HCT116 (cell line): ENCODE results near the gene FADD.

Experiments
- CEBPB ChIP-seq: IDR thresholded peaks from 2 replicates; pipeline ENCODE4 v1.6.1; 2012; ENCODE audit warnings: low read depth
- EZH2 ChIP-seq: fragments of 200-600 bp; sonication (generic); IDR thresholded peaks from 2 replicates; pipeline ENCODE4 v1.6.1; 2017; ENCODE audit warnings: antibody characterized with exemption, mixed run types
- JUND ChIP-seq: IDR thresholded peaks from 2 replicates; pipeline ENCODE4 v1.6.1; 2012
- POLR2A ChIP-seq: IDR thresholded peaks from 2 replicates; pipeline ENCODE4 v1.7.0; 2011; ENCODE audit warnings: borderline replicate concordance; ENCODE audit not compliant: insufficient read depth, insufficient read length; ENCODE audit errors: extremely low read depth
- POLR2AphosphoS5 ChIP-seq: IDR thresholded peaks from 2 replicates; pipeline ENCODE4 v1.6.1; 2011; ENCODE audit warnings: mild to moderate bottlenecking, low read depth, low read length, moderate library complexity
- SIN3A ChIP-seq: IDR thresholded peaks from 2 replicates; pipeline ENCODE4 v1.6.1; 2012; ENCODE audit warnings: low read depth
- SP1 ChIP-seq: IDR thresholded peaks from 2 replicates; pipeline ENCODE4 v1.6.1; 2012; ENCODE audit warnings: low read depth
- SRF ChIP-seq: IDR thresholded peaks from 2 replicates; pipeline ENCODE4 v1.6.1; 2012; ENCODE audit warnings: low read depth
- YY1 ChIP-seq: IDR thresholded peaks from 2 replicates; pipeline ENCODE4 v1.6.1; 2011; ENCODE audit warnings: low read length, low read depth, moderate library complexity, mild to moderate bottlenecking; ENCODE audit not compliant: insufficient replicate concordance; ENCODE audit errors: extremely low read depth
- ZNF274 ChIP-seq: fragments of 200-500 bp; sonication (Bioruptor generic); IDR thresholded peaks from 2 replicates; pipeline ENCODE4 v1.6.1; 2014; ENCODE audit warnings: mild to moderate bottlenecking, low read depth, low read length, inconsistent platforms
- TF ChIP-seq, protein P1 (sequence below), 3 experiments: fragments of 200-600 bp in 1 of 3; sonication (generic) in 1 of 3; IDR thresholded peaks in 2 of 3; conservative IDR thresholded peaks in 1 of 3; 2 replicates each; pipeline ENCODE4 v1.5.1; 2012 to 2017; ENCODE audit warnings: low read depth in 2 of 3, low read length in 2 of 3, antibody characterized with exemption in 1 of 3, borderline replicate concordance in 1 of 3, control low read depth in 1 of 3, mild to moderate bottlenecking in 1 of 3, mixed read lengths in 1 of 3, mixed run types in 1 of 3, moderate library complexity in 1 of 3; ENCODE audit not compliant: insufficient read depth in 1 of 3
- TF ChIP-seq, protein P2 (sequence below): IDR thresholded peaks from 2 replicates; pipeline ENCODE4 v1.6.1; 2012; ENCODE audit warnings: low read depth

GRCh38 chr11:70189622-70190021, 13.5 kb upstream of the FADD start:
- no peak for TF ChIP-seq YY1
- TF ChIP-seq, protein P1, sequence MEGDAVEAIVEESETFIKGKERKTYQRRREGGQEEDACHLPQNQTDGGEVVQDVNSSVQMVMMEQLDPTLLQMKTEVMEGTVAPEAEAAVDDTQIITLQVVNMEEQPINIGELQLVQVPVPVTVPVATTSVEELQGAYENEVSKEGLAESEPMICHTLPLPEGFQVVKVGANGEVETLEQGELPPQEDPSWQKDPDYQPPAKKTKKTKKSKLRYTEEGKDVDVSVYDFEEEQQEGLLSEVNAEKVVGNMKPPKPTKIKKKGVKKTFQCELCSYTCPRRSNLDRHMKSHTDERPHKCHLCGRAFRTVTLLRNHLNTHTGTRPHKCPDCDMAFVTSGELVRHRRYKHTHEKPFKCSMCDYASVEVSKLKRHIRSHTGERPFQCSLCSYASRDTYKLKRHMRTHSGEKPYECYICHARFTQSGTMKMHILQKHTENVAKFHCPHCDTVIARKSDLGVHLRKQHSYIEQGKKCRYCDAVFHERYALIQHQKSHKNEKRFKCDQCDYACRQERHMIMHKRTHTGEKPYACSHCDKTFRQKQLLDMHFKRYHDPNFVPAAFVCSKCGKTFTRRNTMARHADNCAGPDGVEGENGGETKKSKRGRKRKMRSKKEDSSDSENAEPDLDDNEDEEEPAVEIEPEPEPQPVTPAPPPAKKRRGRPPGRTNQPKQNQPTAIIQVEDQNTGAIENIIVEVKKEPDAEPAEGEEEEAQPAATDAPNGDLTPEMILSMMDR (IDR thresholded peaks at IDR 0.05 in 2 of 3, conservative IDR thresholded peaks at IDR 0.05 in 1 of 3; ENCODE audit: borderline replicate concordance in 1 of 3, insufficient read depth in 1 of 3, low read depth in 2 of 3, low read length in 2 of 3), result no peak
- TF ChIP-seq EZH2, result no peak
- no peak for TF ChIP-seq SP1
- no peak for TF ChIP-seq ZNF274
- TF ChIP-seq POLR2A, result no peak
- TF ChIP-seq SRF, result no peak
- TF ChIP-seq CEBPB, result no peak
- TF ChIP-seq SIN3A, result no peak
- TF ChIP-seq POLR2AphosphoS5, result no peak
- TF ChIP-seq JUND, result no peak
- TF ChIP-seq, protein P2, sequence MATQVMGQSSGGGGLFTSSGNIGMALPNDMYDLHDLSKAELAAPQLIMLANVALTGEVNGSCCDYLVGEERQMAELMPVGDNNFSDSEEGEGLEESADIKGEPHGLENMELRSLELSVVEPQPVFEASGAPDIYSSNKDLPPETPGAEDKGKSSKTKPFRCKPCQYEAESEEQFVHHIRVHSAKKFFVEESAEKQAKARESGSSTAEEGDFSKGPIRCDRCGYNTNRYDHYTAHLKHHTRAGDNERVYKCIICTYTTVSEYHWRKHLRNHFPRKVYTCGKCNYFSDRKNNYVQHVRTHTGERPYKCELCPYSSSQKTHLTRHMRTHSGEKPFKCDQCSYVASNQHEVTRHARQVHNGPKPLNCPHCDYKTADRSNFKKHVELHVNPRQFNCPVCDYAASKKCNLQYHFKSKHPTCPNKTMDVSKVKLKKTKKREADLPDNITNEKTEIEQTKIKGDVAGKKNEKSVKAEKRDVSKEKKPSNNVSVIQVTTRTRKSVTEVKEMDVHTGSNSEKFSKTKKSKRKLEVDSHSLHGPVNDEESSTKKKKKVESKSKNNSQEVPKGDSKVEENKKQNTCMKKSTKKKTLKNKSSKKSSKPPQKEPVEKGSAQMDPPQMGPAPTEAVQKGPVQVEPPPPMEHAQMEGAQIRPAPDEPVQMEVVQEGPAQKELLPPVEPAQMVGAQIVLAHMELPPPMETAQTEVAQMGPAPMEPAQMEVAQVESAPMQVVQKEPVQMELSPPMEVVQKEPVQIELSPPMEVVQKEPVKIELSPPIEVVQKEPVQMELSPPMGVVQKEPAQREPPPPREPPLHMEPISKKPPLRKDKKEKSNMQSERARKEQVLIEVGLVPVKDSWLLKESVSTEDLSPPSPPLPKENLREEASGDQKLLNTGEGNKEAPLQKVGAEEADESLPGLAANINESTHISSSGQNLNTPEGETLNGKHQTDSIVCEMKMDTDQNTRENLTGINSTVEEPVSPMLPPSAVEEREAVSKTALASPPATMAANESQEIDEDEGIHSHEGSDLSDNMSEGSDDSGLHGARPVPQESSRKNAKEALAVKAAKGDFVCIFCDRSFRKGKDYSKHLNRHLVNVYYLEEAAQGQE, result no peak
